Measurements from ENCODE around the gene SEPTIN5. TPM values are rescaled to one million over a fixed set of nuclear protein-coding genes. Genes with fewer than 3 reads are reported as not detected.

The SEPTIN5 gene
- polyA plus RNA-seq, 1 experiment, result 38.8 TPM

DNA sequence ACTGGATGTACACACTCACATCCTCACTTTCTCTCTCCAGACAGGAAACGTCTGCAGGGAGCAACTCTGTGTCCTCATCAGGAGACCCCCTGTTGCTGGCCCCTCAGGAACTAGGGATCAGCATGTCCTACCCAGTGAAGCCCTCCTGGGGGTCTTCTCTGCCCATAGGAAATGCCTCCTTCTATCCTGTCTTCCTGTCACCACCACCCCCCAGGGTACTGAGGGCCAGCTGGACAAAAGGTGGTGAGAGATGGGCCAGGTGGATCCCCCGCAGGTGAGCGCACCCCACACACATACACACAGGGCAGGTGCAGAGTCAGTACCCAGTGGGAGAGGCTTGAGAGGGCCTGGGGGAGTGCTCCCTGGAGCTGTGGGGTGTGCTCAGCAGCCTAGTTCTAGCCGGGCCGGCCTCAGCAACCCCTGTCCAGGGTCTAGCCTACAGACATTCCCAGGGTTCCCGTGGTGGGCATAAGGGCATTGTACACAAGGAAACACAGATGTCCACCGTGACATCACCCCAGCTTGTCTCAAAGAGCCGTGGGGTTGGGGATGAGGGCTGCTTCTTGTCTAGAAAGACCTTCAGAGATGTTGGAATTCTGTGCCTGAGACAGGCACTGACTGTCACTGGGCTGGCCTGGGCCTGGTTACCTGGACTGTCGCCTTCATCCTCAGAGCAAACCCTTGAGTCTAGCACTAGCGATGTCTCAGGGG, 18.3 kb downstream of the SEPTIN5 start:
- Histone ChIP-seq H3K27me3 (ENCODE audit: control insufficient read depth, insufficient read depth, low read length) (no peaks in the 10 kb centered on the region), H3K4me3 (ENCODE audit: low read depth, low read length) (no peak overlapping the region), H3K36me3 (ENCODE audit: control insufficient read depth, insufficient read depth, low read length) (no peaks in the 10 kb centered on the region)
- ChIA-PET POLR2A (interaction anchor here (0.6 kb wide), 1 partner anchor 226 kb away, joined by 13 read pairs; no protein-coding TSS in a partner anchor), CTCF (interaction anchor here (0.8 to 6.8 kb wide), 3 partner anchors 9 to 182 kb away, joined by 3 to 277 read pairs (median 76); no protein-coding TSS in a partner anchor)
- TF ChIP-seq, protein P1, sequence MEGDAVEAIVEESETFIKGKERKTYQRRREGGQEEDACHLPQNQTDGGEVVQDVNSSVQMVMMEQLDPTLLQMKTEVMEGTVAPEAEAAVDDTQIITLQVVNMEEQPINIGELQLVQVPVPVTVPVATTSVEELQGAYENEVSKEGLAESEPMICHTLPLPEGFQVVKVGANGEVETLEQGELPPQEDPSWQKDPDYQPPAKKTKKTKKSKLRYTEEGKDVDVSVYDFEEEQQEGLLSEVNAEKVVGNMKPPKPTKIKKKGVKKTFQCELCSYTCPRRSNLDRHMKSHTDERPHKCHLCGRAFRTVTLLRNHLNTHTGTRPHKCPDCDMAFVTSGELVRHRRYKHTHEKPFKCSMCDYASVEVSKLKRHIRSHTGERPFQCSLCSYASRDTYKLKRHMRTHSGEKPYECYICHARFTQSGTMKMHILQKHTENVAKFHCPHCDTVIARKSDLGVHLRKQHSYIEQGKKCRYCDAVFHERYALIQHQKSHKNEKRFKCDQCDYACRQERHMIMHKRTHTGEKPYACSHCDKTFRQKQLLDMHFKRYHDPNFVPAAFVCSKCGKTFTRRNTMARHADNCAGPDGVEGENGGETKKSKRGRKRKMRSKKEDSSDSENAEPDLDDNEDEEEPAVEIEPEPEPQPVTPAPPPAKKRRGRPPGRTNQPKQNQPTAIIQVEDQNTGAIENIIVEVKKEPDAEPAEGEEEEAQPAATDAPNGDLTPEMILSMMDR (IDR thresholded peaks at IDR 0.05; ENCODE audit: insufficient read depth, low read depth, low read length), result no peak
- DNase-seq (ENCODE audit: low read depth), result no peak

DNA sequence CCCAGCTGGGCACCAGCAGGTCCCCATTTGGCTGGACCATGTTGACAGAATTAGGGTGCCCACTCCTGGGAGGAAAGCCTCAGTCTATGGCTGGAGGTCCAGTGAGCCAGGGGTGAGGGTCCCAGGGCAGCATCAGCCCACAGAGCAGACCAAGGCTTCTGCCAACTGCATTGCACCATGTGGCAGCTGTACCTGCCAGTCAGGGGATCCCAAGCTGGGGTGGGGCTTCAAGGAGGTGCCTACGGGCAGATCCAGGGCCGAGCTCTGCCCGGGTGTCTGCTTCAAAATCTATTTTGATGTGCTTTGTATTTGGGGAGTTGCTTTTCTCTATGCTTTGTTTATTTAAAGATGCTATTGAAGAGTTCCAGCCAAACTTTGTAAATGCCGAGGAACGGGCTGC, 19.5 kb downstream of the SEPTIN5 start:
- H3K36me3 ChIP-seq (ENCODE audit: control insufficient read depth, insufficient read depth, low read length), result no peaks in the 10 kb centered on the region
- CTCF ChIA-PET, result interaction anchor here (0.6 to 6.8 kb wide), 2 partner anchors 181 to 215 kb away, joined by 4 to 277 read pairs; no protein-coding TSS in a partner anchor
- TF ChIP-seq, protein P1 (IDR thresholded peaks at IDR 0.05; ENCODE audit: insufficient read depth, low read depth, low read length), result no peak
- no peak for DNase-seq (ENCODE audit: low read depth)
- H3K27me3 ChIP-seq (ENCODE audit: control insufficient read depth, insufficient read depth, low read length), result no peaks in the 10 kb centered on the region
- POLR2A ChIA-PET, result no interaction called here
- no peak overlapping the region for H3K4me3 ChIP-seq (ENCODE audit: low read depth, low read length)

- no peak for DNase-seq (ENCODE audit: low read depth)
- TF ChIP-seq, protein P1 (IDR thresholded peaks at IDR 0.05; ENCODE audit: insufficient read depth, low read depth, low read length), result no peak
- ChIA-PET CTCF (interaction anchor here (6.8 kb wide), 1 partner anchor 181 kb away, joined by 277 read pairs; no protein-coding TSS in a partner anchor), POLR2A (no interaction called here)
- Histone ChIP-seq H3K36me3 (ENCODE audit: control insufficient read depth, insufficient read depth, low read length) (no peaks in the 10 kb centered on the region), H3K27me3 (ENCODE audit: control insufficient read depth, insufficient read depth, low read length) (no peaks in the 10 kb centered on the region), H3K4me3 (ENCODE audit: low read depth, low read length) (no peak overlapping the region)
Observed at GRCh38 chr22:19734163-19734562, 19.9 kb downstream of the SEPTIN5 start.

- no peak overlapping the region for H3K4me3 ChIP-seq (ENCODE audit: low read depth, low read length)
- H3K27me3 ChIP-seq (ENCODE audit: control insufficient read depth, insufficient read depth, low read length), result no peaks in the 10 kb centered on the region
- TF ChIP-seq, protein P1 (IDR thresholded peaks at IDR 0.05; ENCODE audit: insufficient read depth, low read depth, low read length), result no peak
- DNase-seq (ENCODE audit: low read depth), result no peak
- POLR2A ChIA-PET, result no interaction called here
- CTCF ChIA-PET, result interaction anchor here (0.9 to 1.0 kb wide), 2 partner anchors 64 to 175 kb away, joined by 3 read pairs; no protein-coding TSS in a partner anchor
- H3K36me3 ChIP-seq (ENCODE audit: control insufficient read depth, insufficient read depth, low read length), result no peaks in the 10 kb centered on the region
Observed at GRCh38 chr22:19734837-19735382, 20.6 kb downstream of the SEPTIN5 start.

DNA sequence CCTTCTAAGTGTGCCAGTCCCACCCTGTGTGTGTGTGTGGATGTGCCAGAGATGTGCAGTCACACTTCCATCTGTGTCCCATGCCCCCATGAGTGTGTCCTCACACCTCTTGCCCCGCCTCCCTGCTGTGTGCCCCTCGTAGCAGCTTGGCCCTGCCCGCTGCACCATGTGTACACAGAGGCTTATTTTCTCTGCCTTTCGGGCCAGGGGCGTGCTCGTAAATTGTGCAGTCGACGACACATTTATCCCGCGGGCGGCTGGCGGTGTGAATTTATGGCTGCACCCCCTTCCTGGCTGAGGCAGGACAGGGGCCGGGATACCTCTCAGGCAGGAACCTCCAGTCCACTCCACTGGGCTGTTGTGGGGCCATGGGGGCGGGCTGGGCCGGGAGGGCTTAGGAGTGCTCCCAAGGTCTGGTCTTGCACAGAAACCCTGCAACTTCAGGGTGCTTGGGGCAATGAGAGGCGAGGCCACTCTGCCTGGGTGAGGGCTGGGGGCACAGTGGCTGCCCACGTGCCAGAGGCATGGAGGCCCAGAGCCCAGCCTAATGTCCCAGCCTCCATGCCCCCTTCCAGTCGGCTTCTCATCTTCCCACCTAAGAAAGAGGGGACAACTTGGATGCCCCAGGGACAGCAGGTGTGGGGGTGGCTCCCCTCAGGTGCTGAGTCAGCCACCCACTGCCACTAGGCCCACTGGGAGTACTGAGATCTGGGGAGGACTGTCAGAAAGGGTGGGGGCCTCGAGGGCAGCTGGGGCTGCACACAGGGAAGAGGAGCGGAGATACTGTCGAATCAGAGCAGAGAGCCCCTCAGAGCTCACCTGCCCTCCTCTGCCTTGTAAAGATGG, 21.6 kb downstream of the SEPTIN5 start:
- H3K4me3 ChIP-seq (ENCODE audit: low read depth, low read length), result no peak overlapping the region
- POLR2A ChIA-PET, result no interaction called here
- no peak for DNase-seq (ENCODE audit: low read depth)
- no peaks in the 10 kb centered on the region for H3K36me3 ChIP-seq (ENCODE audit: control insufficient read depth, insufficient read depth, low read length)
- no peaks in the 10 kb centered on the region for H3K27me3 ChIP-seq (ENCODE audit: control insufficient read depth, insufficient read depth, low read length)
- CTCF ChIA-PET, result interaction anchor here (0.9 to 1.0 kb wide), 3 partner anchors 21 to 174 kb away, joined by 3 read pairs; no protein-coding TSS in a partner anchor
- TF ChIP-seq, protein P1 (IDR thresholded peaks at IDR 0.05; ENCODE audit: insufficient read depth, low read depth, low read length), result no peak

Data from BJ (cell line).